SJSA1 (cell line): ENCODE measurements around the gene SLC66A3. TPM values are rescaled to one million over a fixed set of nuclear protein-coding genes. Genes with fewer than 3 reads are reported as not detected.
A peak's percentile ranks its signal among the peaks of the same experiment; 100 is the strongest.

Experiments used
- DNase-seq, 2 experiments: peaks; one replicate each; pipeline ENCODE4 v3.0.0-alpha.2; 2015 to 2020; ENCODE audit warnings: low spot score in 2 of 2, low read depth in 1 of 2
- H3K27ac ChIP-seq: fragments of 250-450 bp; sonication (Bioruptor Pico); 2 replicates; pipeline ENCODE4 v1.5.1; 2020; ENCODE audit warnings: mild to moderate bottlenecking, moderate library complexity
- H3K27me3 ChIP-seq: fragments of 250-450 bp; sonication (Bioruptor Pico); replicated peaks from 2 replicates; pipeline ENCODE4 v1.5.1; 2020; ENCODE audit warnings: mild to moderate bottlenecking, moderate library complexity
- H3K36me3 ChIP-seq: fragments of 250-450 bp; sonication (Bioruptor Pico); 2 replicates; pipeline ENCODE4 v1.5.1; 2020; ENCODE audit warnings: mild to moderate bottlenecking
- H3K4me1 ChIP-seq: fragments of 250-450 bp; sonication (Bioruptor Pico); replicated peaks from 2 replicates; pipeline ENCODE4 v1.6.1; 2021; ENCODE audit warnings: mild to moderate bottlenecking
- H3K4me3 ChIP-seq: fragments of 250-450 bp; sonication (Bioruptor Pico); 2 replicates; pipeline ENCODE4 v1.5.1; 2020; ENCODE audit warnings: mild to moderate bottlenecking
- H3K9me3 ChIP-seq: fragments of 250-450 bp; sonication (Bioruptor Pico); replicated peaks from 2 replicates; pipeline ENCODE4 v1.5.1; 2020; ENCODE audit warnings: mild to moderate bottlenecking
- total RNA-seq: library from RNA; depleted of rRNA; stranded (reverse); fragments of >200 nt; shearing (Covaris generic); gene quantifications from 2 replicates; pipeline ENCODE4 v1.2.3, GENCODE V29; 2014

Gene SLC66A3
- total RNA-seq, 1 experiment from 2014 or later, result 35.7 TPM

- Histone ChIP-seq H3K27me3 (no peaks in the 10 kb centered on the region), H3K4me3 (no peak overlapping the region), H3K36me3 (no peaks in the 10 kb centered on the region), H3K9me3 (no peaks in the 10 kb centered on the region), H3K27ac (no peak overlapping the region), H3K4me1 (peaks cover 15% of the 10 kb centered on the region)
- no peak for DNase-seq
Observed at GRCh38 chr2:11128243-11128951, 26.9 kb upstream of the SLC66A3 start.

GRCh38 chr2:11129598-11130449 is 25.4 kb upstream of the SLC66A3 start:
- H3K4me3 ChIP-seq, result no peak overlapping the region
- no peak overlapping the region for H3K27ac ChIP-seq
- peaks cover 15% of the 10 kb centered on the region for H3K4me1 ChIP-seq
- no peak for DNase-seq
- no peaks in the 10 kb centered on the region for H3K36me3 ChIP-seq
- no peaks in the 10 kb centered on the region for H3K27me3 ChIP-seq
- H3K9me3 ChIP-seq, result no peaks in the 10 kb centered on the region

- Histone ChIP-seq H3K4me1 (peaks cover 15% of the 10 kb centered on the region), H3K36me3 (no peaks in the 10 kb centered on the region), H3K9me3 (no peaks in the 10 kb centered on the region), H3K4me3 (no peak overlapping the region), H3K27me3 (no peaks in the 10 kb centered on the region), H3K27ac (no peak overlapping the region)
- DNase-seq, result no peak
Observed at GRCh38 chr2:11131166-11131920, 23.9 kb upstream of the SLC66A3 start.

- no peaks in the 10 kb centered on the region for H3K27me3 ChIP-seq
- no peak overlapping the region for H3K27ac ChIP-seq
- no peak for DNase-seq
- H3K4me1 ChIP-seq, result peaks cover 15% of the 10 kb centered on the region
- H3K9me3 ChIP-seq, result no peaks in the 10 kb centered on the region
- H3K4me3 ChIP-seq, result no peak overlapping the region
- no peaks in the 10 kb centered on the region for H3K36me3 ChIP-seq
Observed at GRCh38 chr2:11132036-11132671, 23.1 kb upstream of the SLC66A3 start.

GRCh38 chr2:11133238-11133935 is 21.9 kb upstream of the SLC66A3 start:
- H3K27ac ChIP-seq, result peak overlapping the region; percentile 26; the same call in 1 of the 2 replicates
- peak overlapping the region; percentile 35 for H3K4me3 ChIP-seq
- peaks cover 10% of the 10 kb centered on the region for H3K4me1 ChIP-seq
- no peaks in the 10 kb centered on the region for H3K36me3 ChIP-seq
- DNase-seq, result no peak
- H3K9me3 ChIP-seq, result no peaks in the 10 kb centered on the region
- no peaks in the 10 kb centered on the region for H3K27me3 ChIP-seq

GRCh38 chr2:11133936-11134320 is 21.3 kb upstream of the SLC66A3 start:
- H3K9me3 ChIP-seq, result no peaks in the 10 kb centered on the region
- no peaks in the 10 kb centered on the region for H3K27me3 ChIP-seq
- peaks cover 6% of the 10 kb centered on the region; the same call in 1 of the 2 replicates for H3K4me1 ChIP-seq
- H3K27ac ChIP-seq, result no peak overlapping the region
- DNase-seq, result no peak
- H3K36me3 ChIP-seq, result no peaks in the 10 kb centered on the region
- H3K4me3 ChIP-seq, result no peak overlapping the region

GRCh38 chr2:11134349-11134748 is 20.9 kb upstream of the SLC66A3 start:
- Histone ChIP-seq H3K27me3 (no peaks in the 10 kb centered on the region), H3K27ac (no peak overlapping the region), H3K4me1 (peaks cover 6% of the 10 kb centered on the region; the same call in 1 of the 2 replicates), H3K36me3 (no peaks in the 10 kb centered on the region), H3K4me3 (no peak overlapping the region), H3K9me3 (no peaks in the 10 kb centered on the region)
- no peak for DNase-seq

- no peak for DNase-seq
- Histone ChIP-seq H3K9me3 (no peaks in the 10 kb centered on the region), H3K27me3 (peaks cover 4% of the 10 kb centered on the region; the same call in 1 of the 2 replicates), H3K36me3 (no peaks in the 10 kb centered on the region), H3K4me3 (no peak overlapping the region), H3K27ac (peak overlapping the region; percentile 52), H3K4me1 (peaks cover 7% of the 10 kb centered on the region)
Observed at GRCh38 chr2:11140492-11140891, 14.8 kb upstream of the SLC66A3 start.

- peaks cover 7% of the 10 kb centered on the region for H3K4me1 ChIP-seq
- no peak overlapping the region for H3K4me3 ChIP-seq
- peaks cover 4% of the 10 kb centered on the region; the same call in 1 of the 2 replicates for H3K27me3 ChIP-seq
- H3K36me3 ChIP-seq, result no peaks in the 10 kb centered on the region
- DNase-seq, result no peak
- H3K27ac ChIP-seq, result no peak overlapping the region
- H3K9me3 ChIP-seq, result no peaks in the 10 kb centered on the region
Observed at GRCh38 chr2:11141319-11141718, 13.9 kb upstream of the SLC66A3 start.

GRCh38 chr2:11142330-11142729 is 12.9 kb upstream of the SLC66A3 start:
- H3K36me3 ChIP-seq, result no peaks in the 10 kb centered on the region
- no peak overlapping the region for H3K27ac ChIP-seq
- no peak overlapping the region for H3K4me3 ChIP-seq
- peaks cover 7% of the 10 kb centered on the region for H3K4me1 ChIP-seq
- 0 out of 2 replicates have a peak, but pooled peaks cover 3% of the 10 kb centered on the region for H3K9me3 ChIP-seq
- no peak for DNase-seq
- peaks cover 4% of the 10 kb centered on the region; the same call in 1 of the 2 replicates for H3K27me3 ChIP-seq

- H3K9me3 ChIP-seq, result 0 out of 2 replicates have a peak, but pooled peaks cover 3% of the 10 kb centered on the region
- H3K27ac ChIP-seq, result no peak overlapping the region
- H3K4me1 ChIP-seq, result peaks cover 7% of the 10 kb centered on the region
- DNase-seq, result no peak
- no peaks in the 10 kb centered on the region for H3K36me3 ChIP-seq
- H3K27me3 ChIP-seq, result peaks cover 4% of the 10 kb centered on the region; the same call in 1 of the 2 replicates
- no peak overlapping the region for H3K4me3 ChIP-seq
Observed at GRCh38 chr2:11142987-11143386, 12.3 kb upstream of the SLC66A3 start.

- peaks cover 4% of the 10 kb centered on the region; the same call in 1 of the 2 replicates for H3K27me3 ChIP-seq
- no peaks in the 10 kb centered on the region for H3K36me3 ChIP-seq
- 0 out of 2 replicates have a peak, but pooled peaks cover 3% of the 10 kb centered on the region for H3K9me3 ChIP-seq
- H3K27ac ChIP-seq, result no peak overlapping the region
- no peak overlapping the region for H3K4me3 ChIP-seq
- DNase-seq, result no peak
- peaks cover 7% of the 10 kb centered on the region for H3K4me1 ChIP-seq
Observed at GRCh38 chr2:11144077-11144737, 11.1 kb upstream of the SLC66A3 start.
